NCI-H1092 (cell line): ENCODE data around the gene OR3A2.
"Not testable (repeated sequence)": the region's sequence is repeated elsewhere in the genome, so short reads cannot be mapped to it uniquely, and the experiment has no call there.

Source experiments
- DNase-seq: peaks from one replicate; lab custom pipeline; 2025; lab: John Stamatoyannopoulos, UW

OR3A2 gene

GRCh38 chr17:3385869-3386816 is at the start of gene OR3A2:
Gene OR3A2 (minus strand): TSS chr17:3386308.
- DNase-seq = no peak

GRCh38 chr17:3433741-3434140 is 47.6 kb upstream of the OR3A2 start, which contains the start of gene OR1E2:
Gene OR1E2 (minus strand): TSS chr17:3433841. CDS start chr17:3433841, 0 bp downstream.
- no peak for DNase-seq

GRCh38 chr17:3433215-3433614 is 47.1 kb upstream of the OR3A2 start:
- not testable (repeated sequence) for DNase-seq

GRCh38 chr17:3418222-3418621 is 32.1 kb upstream of the OR3A2 start:
- DNase-seq = no peak

GRCh38 chr17:3415610-3416009 is 29.5 kb upstream of the OR3A2 start:
- no peak for DNase-seq

- DNase-seq = not testable (repeated sequence)
These were observed 26.1 kb upstream of the OR3A2 start for GRCh38 chr17:3412216-3412615.

GRCh38 chr17:3411070-3411469 is 25.0 kb upstream of the OR3A2 start, which contains the start of gene OR3A3:
Gene OR3A3 (plus strand): TSS chr17:3411370.
- DNase-seq = no peak

- DNase-seq = not testable (repeated sequence)
These were observed 17.7 kb upstream of the OR3A2 start for GRCh38 chr17:3403856-3404255.

- DNase-seq = no peak
These were observed 15.7 kb upstream of the OR3A2 start for GRCh38 chr17:3401786-3402185.

GRCh38 chr17:3400055-3400454 is 13.9 kb upstream of the OR3A2 start:
- no peak for DNase-seq

GRCh38 chr17:3398310-3398709 is 12.2 kb upstream of the OR3A2 start, which contains the start of gene OR1E1:
Gene OR1E1 (minus strand): TSS chr17:3398410. CDS start chr17:3398410, 0 bp downstream.
- no peak for DNase-seq

GRCh38 chr17:3397801-3398200 is 11.7 kb upstream of the OR3A2 start:
- not testable (repeated sequence) for DNase-seq

GRCh38 chr17:3389791-3390190 is 3.7 kb upstream of the OR3A2 start:
- DNase-seq = no peak

GRCh38 chr17:3381957-3382356 is 4.2 kb downstream of the OR3A2 start:
- no peak for DNase-seq

GRCh38 chr17:3378321-3378720 is 7.8 kb downstream of the OR3A2 start:
- DNase-seq = no peak

GRCh38 chr17:3371167-3371566 is 14.9 kb downstream of the OR3A2 start:
- DNase-seq = not testable (repeated sequence)

- not testable (repeated sequence) for DNase-seq
These were observed 43.3 kb downstream of the OR3A2 start for GRCh38 chr17:3342782-3343181.

GRCh38 chr17:3335876-3336275 is 50.2 kb downstream of the OR3A2 start:
- DNase-seq = no peak

- no peak for DNase-seq
These were observed 67.8 kb downstream of the OR3A2 start for GRCh38 chr17:3318336-3318735.

- no peak for DNase-seq
These were observed 69.3 kb downstream of the OR3A2 start for GRCh38 chr17:3316836-3317235.

- no peak for DNase-seq
These were observed 77.5 kb downstream of the OR3A2 start for GRCh38 chr17:3308603-3309002.

- DNase-seq = no peak
These were observed 87.8 kb downstream of the OR3A2 start, which contains the start of gene OR3A1 for GRCh38 chr17:3298260-3298659. Gene OR3A1 (minus strand): TSS chr17:3298360. CDS start chr17:3292582, 5,778 bp downstream.

- DNase-seq = no peak
These were observed 90.5 kb downstream of the OR3A2 start for GRCh38 chr17:3295632-3296031.
